Gastroesophageal sphincter (tissue), 4 donors: ENCODE data around the gene GDPD5. TPM values are rescaled to one million over a fixed set of nuclear protein-coding genes. Genes with fewer than 3 reads are reported as not detected.

Source experiments
- ATAC-seq: fragments of 150-250 bp; one replicate; pipeline ENCODE4 v1.9.1; 2016; ENCODE audit warnings: mild to moderate bottlenecking, moderate library complexity
- H3K27ac ChIP-seq, 4 donors: fragments of 200-600 bp; sonication (generic) in 3 of 4; 1 replicate in 3 of 4; 2 replicates in 1 of 4; pipeline ENCODE4 v1.5.1; 2016 to 2019
- H3K27me3 ChIP-seq: fragments of 200-600 bp; sonication (generic); one replicate; pipeline ENCODE4 v1.5.1; 2019
- H3K36me3 ChIP-seq, 2 donors: fragments of 200-600 bp; sonication (generic); one replicate each; pipeline ENCODE4 v1.5.1; 2019; ENCODE audit warnings: control low read depth in 1 of 2
- H3K4me1 ChIP-seq, 3 donors: fragments of 200-600 bp; sonication (generic); 1 replicate in 2 of 3; 2 replicates in 1 of 3; pipeline ENCODE4 v1.5.1; 2016 to 2019; ENCODE audit warnings: control low read depth in 2 of 3
- H3K4me3 ChIP-seq, 2 donors: fragments of 200-600 bp; sonication (generic); one replicate each; pipeline ENCODE4 v1.5.1; 2019; ENCODE audit warnings: mild to moderate bottlenecking in 1 of 2, moderate library complexity in 1 of 2
- H3K9me3 ChIP-seq, 3 donors: fragments of 200-600 bp; sonication (generic); one replicate each; pipeline ENCODE4 v1.5.1; 2017 to 2019; ENCODE audit warnings: control low read depth in 2 of 3
- EP300 ChIP-seq: sonication (generic); formaldehyde crosslinking; IDR thresholded peaks from one replicate; pipeline ENCODE4 v1.6.1; 2017; ENCODE audit warnings: antibody characterized with exemption, mild to moderate bottlenecking
- POLR2A ChIP-seq, 2 donors: fragments of 450-650 bp; IDR thresholded peaks; one replicate each; pipeline ENCODE4 v1.6.1; 2017; ENCODE audit warnings: antibody characterized with exemption in 2 of 2, mild to moderate bottlenecking in 2 of 2, moderate library complexity in 1 of 2
- POLR2AphosphoS5 ChIP-seq: sonication (generic); formaldehyde crosslinking; IDR thresholded peaks from one replicate; pipeline ENCODE4 v1.6.1; 2017; ENCODE audit warnings: antibody characterized with exemption
- WGBS, 2 donors: methylation state at CpG; one replicate each; pipeline ENCODE4 v1.1.5; 2018; ENCODE audit warnings: low coverage in 1 of 2; 5-methylcytosine and 5-hydroxymethylcytosine counted together
- total RNA-seq, 4 donors: library from RNA; depleted of rRNA; stranded (reverse); fragments of >200 nt; gene quantifications; one replicate each; pipeline ENCODE4 v1.1.0, GENCODE V29; 2016
- TF ChIP-seq, protein P1 (sequence below), 4 experiments: fragments of 200-600 bp in 2 of 4; fragments of 450-650 bp in 2 of 4; sonication (generic) in 1 of 4; IDR thresholded peaks; one replicate each; pipeline ENCODE4 v1.5.1; 2017 to 2019; ENCODE audit warnings: antibody characterized with exemption in 4 of 4, mild to moderate bottlenecking in 2 of 4, moderate library complexity in 2 of 4

The GDPD5 gene
- total RNA-seq, 4 donors from 2014 or later: 3.8 to 9.3 (median 6.4) TPM

DNA sequence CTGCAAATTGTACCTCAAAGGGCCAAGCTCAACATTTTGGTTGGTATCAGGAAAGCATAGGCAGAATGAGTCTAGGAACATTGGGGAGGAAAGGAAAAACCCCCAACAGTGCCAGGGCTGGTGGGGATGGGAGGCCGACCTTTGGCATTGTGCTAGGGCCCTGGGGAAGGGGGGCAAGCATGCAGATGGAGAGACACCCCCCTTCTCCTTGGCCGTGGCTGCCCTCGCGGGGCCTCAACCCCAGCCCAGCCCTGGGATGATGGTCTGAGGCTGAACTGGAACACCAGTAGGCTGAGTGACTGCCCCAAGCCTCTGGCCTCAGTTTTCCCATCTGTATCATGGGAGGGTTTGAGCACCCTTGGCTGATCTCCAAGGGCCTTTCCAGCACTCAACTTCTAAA lies 40.0 kb downstream of the GDPD5 start:
- TF ChIP-seq POLR2AphosphoS5 (no peak), EP300 (no peak), POLR2A (IDR thresholded peaks at IDR 0.05) (no peak)
- TF ChIP-seq, protein P1, sequence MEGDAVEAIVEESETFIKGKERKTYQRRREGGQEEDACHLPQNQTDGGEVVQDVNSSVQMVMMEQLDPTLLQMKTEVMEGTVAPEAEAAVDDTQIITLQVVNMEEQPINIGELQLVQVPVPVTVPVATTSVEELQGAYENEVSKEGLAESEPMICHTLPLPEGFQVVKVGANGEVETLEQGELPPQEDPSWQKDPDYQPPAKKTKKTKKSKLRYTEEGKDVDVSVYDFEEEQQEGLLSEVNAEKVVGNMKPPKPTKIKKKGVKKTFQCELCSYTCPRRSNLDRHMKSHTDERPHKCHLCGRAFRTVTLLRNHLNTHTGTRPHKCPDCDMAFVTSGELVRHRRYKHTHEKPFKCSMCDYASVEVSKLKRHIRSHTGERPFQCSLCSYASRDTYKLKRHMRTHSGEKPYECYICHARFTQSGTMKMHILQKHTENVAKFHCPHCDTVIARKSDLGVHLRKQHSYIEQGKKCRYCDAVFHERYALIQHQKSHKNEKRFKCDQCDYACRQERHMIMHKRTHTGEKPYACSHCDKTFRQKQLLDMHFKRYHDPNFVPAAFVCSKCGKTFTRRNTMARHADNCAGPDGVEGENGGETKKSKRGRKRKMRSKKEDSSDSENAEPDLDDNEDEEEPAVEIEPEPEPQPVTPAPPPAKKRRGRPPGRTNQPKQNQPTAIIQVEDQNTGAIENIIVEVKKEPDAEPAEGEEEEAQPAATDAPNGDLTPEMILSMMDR (IDR thresholded peaks at IDR 0.05): no peak
- no CpG with 5 or more reads among the region's 4 CpGs for WGBS, 2 donors

DNA sequence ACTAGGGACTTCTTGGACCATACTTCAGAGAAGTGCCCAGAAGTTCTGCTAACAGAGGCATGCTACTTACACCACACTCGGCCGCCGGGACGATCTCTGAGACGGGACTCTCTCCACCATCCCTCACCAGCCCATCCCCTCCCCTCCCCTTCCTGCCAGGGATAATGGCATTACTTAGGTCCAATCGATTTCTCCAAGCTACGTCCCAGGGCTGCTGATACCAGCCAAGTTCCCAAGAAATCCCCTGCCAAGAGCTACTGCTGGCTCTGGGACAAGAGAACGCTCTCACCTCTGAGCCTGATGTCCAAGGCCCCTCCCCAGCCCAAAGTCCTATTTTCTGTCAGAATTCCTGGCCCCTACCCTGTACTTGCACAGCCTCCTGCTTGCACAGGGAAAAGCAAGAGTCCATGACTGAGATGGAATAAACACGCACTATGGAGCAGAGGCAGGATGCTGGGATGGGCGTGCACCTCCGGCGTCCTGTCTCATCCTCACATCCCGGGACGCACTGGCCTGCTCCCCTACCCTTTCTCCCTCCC lies 42.7 kb downstream of the GDPD5 start:
- Histone ChIP-seq H3K27ac (no peak overlapping the region), H3K4me3 (no peak overlapping the region), H3K4me1 (no peaks in the 10 kb centered on the region), H3K36me3 (no peaks in the 10 kb centered on the region), H3K9me3 (no peaks in the 10 kb centered on the region), H3K27me3 (no peaks in the 10 kb centered on the region)
- ATAC-seq: no peak
- TF ChIP-seq POLR2A (IDR thresholded peaks at IDR 0.05): no peak
- TF ChIP-seq, protein P1 (IDR thresholded peaks at IDR 0.05): no peak
- TF ChIP-seq EP300: no peak
- no peak for TF ChIP-seq POLR2AphosphoS5
- 65% methylated on average over 4 of the region's 14 CpGs; no CpG with 5 or more reads in 1 of the 2 donors for WGBS, 2 donors

More for the DNA sequence above, 40.0 kb downstream of the GDPD5 start:
- no peaks in the 10 kb centered on the region for H3K4me1 ChIP-seq
- no peak overlapping the region for H3K4me3 ChIP-seq
- H3K27ac ChIP-seq: no peak overlapping the region
- H3K36me3 ChIP-seq: no peaks in the 10 kb centered on the region
- ATAC-seq: no peak
- H3K9me3 ChIP-seq: no peaks in the 10 kb centered on the region
- H3K27me3 ChIP-seq: no peaks in the 10 kb centered on the region

DNA sequence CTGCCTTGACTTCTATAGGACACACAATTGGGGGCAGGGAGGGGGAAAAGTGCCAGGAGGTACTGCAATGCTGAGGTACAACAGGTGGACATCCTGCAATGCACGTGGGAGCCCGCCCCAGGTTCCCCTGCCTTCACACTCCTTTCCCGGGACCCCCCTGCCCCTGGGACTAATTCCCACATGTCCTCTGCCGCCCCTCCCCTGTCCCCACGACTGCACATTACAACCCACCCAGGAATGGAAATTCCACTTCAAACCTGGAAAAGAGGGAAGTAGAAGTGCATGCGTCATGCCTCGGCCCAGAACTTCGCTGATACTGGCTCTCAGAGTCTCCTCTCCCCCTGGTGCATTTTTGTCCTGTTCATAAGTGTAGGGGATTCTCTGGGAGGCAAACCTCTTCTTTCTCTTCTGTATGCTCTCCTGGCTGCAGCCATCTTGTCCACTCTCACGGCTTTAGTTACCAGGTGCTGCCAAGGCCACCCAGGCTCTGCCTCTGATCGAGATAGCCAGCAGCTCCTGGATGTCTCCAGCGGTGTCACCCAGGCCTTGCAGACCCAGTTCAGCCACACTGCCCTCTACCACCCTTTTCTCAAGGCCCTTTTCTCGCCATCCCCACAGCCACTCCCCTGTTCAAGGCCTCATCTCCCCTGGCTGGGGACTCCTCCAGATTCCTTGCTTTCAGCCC lies 43.7 kb downstream of the GDPD5 start:
- WGBS, 2 donors: 82 to 88% methylated on average over 2 to 12 of the region's 12 CpGs
- Histone ChIP-seq H3K36me3 (no peaks in the 10 kb centered on the region), H3K4me3 (no peak overlapping the region), H3K27me3 (no peaks in the 10 kb centered on the region), H3K27ac (no peak overlapping the region), H3K9me3 (no peaks in the 10 kb centered on the region), H3K4me1 (no peaks in the 10 kb centered on the region)
- TF ChIP-seq EP300 (no peak), POLR2AphosphoS5 (no peak), POLR2A (IDR thresholded peaks at IDR 0.05) (no peak)
- TF ChIP-seq, protein P1 (IDR thresholded peaks at IDR 0.05): no peak
- ATAC-seq: no peak

DNA sequence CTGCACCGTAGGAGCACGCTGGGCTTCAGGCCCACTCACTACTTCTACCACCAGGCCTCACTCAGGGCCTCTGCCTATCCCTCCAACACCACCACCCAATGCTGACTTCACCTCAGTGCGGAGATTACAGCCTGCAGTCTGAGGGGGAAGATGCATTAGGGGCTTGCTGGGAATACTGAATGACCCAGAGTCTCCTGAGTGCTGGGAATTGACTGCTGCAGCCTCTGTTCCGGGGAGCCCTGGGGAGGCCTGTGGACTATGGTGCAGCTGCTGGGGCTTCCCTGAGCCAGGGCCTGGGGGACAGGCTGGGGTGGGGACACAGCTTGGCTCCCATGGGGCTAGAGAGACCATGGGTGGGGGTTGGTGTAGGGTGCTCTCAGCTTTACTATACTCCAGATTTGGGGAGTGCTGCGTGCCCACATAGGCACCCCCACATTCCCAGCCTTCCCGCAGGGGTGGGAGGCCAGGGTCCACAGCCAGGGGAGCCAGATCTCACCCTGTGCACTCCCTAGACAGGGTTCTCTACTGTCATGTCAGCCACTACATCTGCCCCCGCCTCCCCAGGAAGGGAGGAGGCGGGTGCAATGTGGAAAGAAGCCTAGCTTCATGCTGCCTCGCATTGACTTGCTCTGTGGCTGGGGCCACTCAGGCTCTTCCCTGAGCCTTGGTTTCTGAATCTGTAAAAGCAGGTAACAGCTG lies 44.4 kb downstream of the GDPD5 start:
- Histone ChIP-seq H3K4me3 (no peak overlapping the region), H3K27me3 (no peaks in the 10 kb centered on the region), H3K36me3 (no peaks in the 10 kb centered on the region), H3K9me3 (no peaks in the 10 kb centered on the region), H3K4me1 (peaks cover 0 to 6% (median 5%) of the 10 kb centered on the region in 3 donors), H3K27ac (no peak overlapping the region)
- TF ChIP-seq POLR2AphosphoS5 (no peak), EP300 (no peak), POLR2A (IDR thresholded peaks at IDR 0.05) (no peak)
- TF ChIP-seq, protein P1 (IDR thresholded peaks at IDR 0.05): no peak
- no CpG with 5 or more reads among the region's 9 CpGs for WGBS, 2 donors
- no peak for ATAC-seq
